Lower leg skin (tissue), 4 donors: Measurements from ENCODE around the gene WAPL. TPM values are rescaled to one million over a fixed set of nuclear protein-coding genes. Genes with fewer than 3 reads are reported as not detected.

Experiments
- DNase-seq, 2 donors: peaks; one replicate each; pipeline ENCODE4 v3.0.0-alpha.2; 2019; ENCODE audit warnings: low spot score in 2 of 2
- H3K4me3 ChIP-seq: fragments of 200-600 bp; sonication (generic); 2 replicates; pipeline ENCODE4 v1.5.1; 2017; ENCODE audit warnings: mild to moderate bottlenecking, low read depth; ENCODE audit not compliant: poor library complexity, severe bottlenecking
- CTCF ChIP-seq, 3 donors: fragments of 450-650 bp; IDR thresholded peaks; one replicate each; pipeline ENCODE4 v1.5.1; 2016; ENCODE audit warnings: antibody characterized with exemption in 3 of 3, mild to moderate bottlenecking in 3 of 3, moderate library complexity in 2 of 3
- POLR2A ChIP-seq, 2 donors: fragments of 450-650 bp; IDR thresholded peaks; one replicate each; pipeline ENCODE4 v1.6.1; 2016 to 2017; ENCODE audit warnings: antibody characterized with exemption in 2 of 2, mild to moderate bottlenecking in 1 of 2, moderate library complexity in 1 of 2
- WGBS, 2 donors: methylation state at CpG; one replicate each; pipeline ENCODE4 v1.1.5; 2018; 5-methylcytosine and 5-hydroxymethylcytosine counted together
- intact Hi-C: fragments of 100-400 bp; cut with DNase I; formaldehyde crosslinking; loops from one replicate; pipeline ENCODE4 v1.15.0; 2023; ENCODE audit warnings: low total_unique reads
- total RNA-seq, 4 donors: library from RNA; depleted of rRNA; stranded (reverse); fragments of >200 nt; gene quantifications; one replicate each; pipeline ENCODE4 v1.1.0, GENCODE V29; 2016

Gene WAPL
- total RNA-seq, 4 donors from 2014 or later: 37.7 to 46.4 (median 43.0) TPM

- WGBS, 2 donors: 95% methylated on average over 1 of the region's 1 CpG
- no peak overlapping the region for H3K4me3 ChIP-seq
- intact Hi-C loops: no loop called here
- DNase-seq: no peak
- TF ChIP-seq POLR2A (IDR thresholded peaks at IDR 0.05) (no peak), CTCF (IDR thresholded peaks at IDR 0.05) (no peak)
Measured at GRCh38 chr10:86489071-86489810, 32.4 kb downstream of the WAPL start.

- H3K4me3 ChIP-seq: no peak overlapping the region
- no peak for DNase-seq
- TF ChIP-seq POLR2A (IDR thresholded peaks at IDR 0.05) (no peak), CTCF (IDR thresholded peaks at IDR 0.05) (no peak)
- intact Hi-C loops: no loop called here
- 84 to 90% methylated on average over 4 of the region's 4 CpGs for WGBS, 2 donors
Measured at GRCh38 chr10:86486856-86487255, 34.7 kb downstream of the WAPL start.

GRCh38 chr10:86483664-86484063, 37.9 kb downstream of the WAPL start:
- WGBS, 2 donors: 91 to 92% methylated on average over 8 of the region's 8 CpGs
- TF ChIP-seq CTCF (IDR thresholded peaks at IDR 0.05) (no peak), POLR2A (IDR thresholded peaks at IDR 0.05) (no peak)
- DNase-seq: no peak
- H3K4me3 ChIP-seq: no peak overlapping the region
- intact Hi-C loops: no loop called here

- no peak overlapping the region for H3K4me3 ChIP-seq
- WGBS, 2 donors: 76 to 83% methylated on average over 1 of the region's 1 CpG
- TF ChIP-seq CTCF (IDR thresholded peaks at IDR 0.05) (no peak), POLR2A (IDR thresholded peaks at IDR 0.05) (no peak)
- intact Hi-C loops: no loop called here
- no peak for DNase-seq
Measured at GRCh38 chr10:86481761-86482160, 39.8 kb downstream of the WAPL start.

GRCh38 chr10:86480571-86480970, 41.0 kb downstream of the WAPL start:
- 78 to 83% methylated on average over 1 of the region's 1 CpG for WGBS, 2 donors
- DNase-seq: no peak
- intact Hi-C loops: no loop called here
- TF ChIP-seq CTCF (IDR thresholded peaks at IDR 0.05): no peak
- TF ChIP-seq POLR2A (IDR thresholded peaks at IDR 0.05): no peak
- no peak overlapping the region for H3K4me3 ChIP-seq

GRCh38 chr10:86472061-86472460, 49.5 kb downstream of the WAPL start:
- intact Hi-C loops: no loop called here
- DNase-seq: no peak
- TF ChIP-seq CTCF (IDR thresholded peaks at IDR 0.05) (no peak), POLR2A (IDR thresholded peaks at IDR 0.05) (no peak)
- H3K4me3 ChIP-seq: no peak overlapping the region
- WGBS, 2 donors: 87 to 92% methylated on average over 3 of the region's 3 CpGs
